ENCODE results near the gene PARD6A.
A peak's percentile ranks its signal among the peaks of the same experiment; 100 is the strongest.

The PARD6A gene

DNA sequence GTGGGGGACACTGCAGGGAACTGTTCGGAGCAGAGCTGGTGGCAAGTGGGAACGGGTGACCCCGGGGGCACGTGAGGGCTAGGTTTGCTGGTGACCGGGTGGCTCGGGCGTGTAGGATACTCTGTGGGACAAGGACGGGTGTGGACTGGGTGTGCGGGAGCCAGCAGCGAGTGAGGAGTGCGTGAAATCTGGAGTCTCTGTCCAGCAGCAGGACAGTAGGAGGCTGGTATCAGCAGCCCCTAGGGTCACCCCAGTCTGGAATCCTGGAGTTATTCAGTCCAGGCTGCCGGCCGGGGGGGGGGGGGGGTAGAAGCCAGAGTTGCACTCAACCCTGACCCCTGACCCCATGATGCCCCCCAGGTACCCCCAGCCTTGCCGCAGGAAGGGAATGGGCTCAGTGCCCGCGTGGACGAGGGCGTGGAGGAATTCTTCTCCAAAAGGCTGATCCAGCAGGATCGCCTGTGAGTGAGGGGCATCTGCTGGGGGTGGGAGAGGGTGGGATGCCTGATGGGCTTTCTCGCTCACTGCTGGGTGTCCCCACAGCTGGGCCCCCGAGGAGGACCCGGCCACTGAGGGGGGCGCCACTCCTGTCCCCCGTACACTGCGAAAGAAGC lies 6.9 kb upstream of the PARD6A start:
- DNase-seq (ENCODE audit: low spot score): no peak

GRCh38 chr16:67654403-67654911 lies 6.3 kb upstream of the PARD6A start:
- DNase-seq (ENCODE audit: low spot score): no peak

DNA sequence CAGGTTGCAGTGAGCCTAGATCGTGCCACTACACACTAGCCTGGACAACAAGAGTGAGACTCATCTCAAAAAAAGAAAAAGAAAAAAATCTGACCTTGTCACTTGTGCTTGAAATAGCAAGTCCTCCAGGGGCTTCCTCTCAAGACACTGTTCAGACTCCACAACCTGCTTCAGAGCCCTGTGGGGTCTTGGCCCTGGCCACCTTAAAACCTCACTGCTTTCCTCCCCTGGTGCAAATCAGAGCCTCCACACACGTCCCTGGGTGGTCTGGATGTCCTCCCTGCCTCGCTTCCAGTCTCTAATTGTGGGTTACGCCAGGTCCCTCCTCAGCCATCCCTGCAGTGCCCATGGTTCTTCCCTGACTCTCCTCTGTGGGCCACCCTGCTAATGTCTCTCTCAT lies 5.4 kb upstream of the PARD6A start:
- DNase-seq (ENCODE audit: low spot score): no peak

- no peak for DNase-seq (ENCODE audit: low spot score)
Measured at GRCh38 chr16:67656344-67657016, 4.3 kb upstream of the PARD6A start.

DNA sequence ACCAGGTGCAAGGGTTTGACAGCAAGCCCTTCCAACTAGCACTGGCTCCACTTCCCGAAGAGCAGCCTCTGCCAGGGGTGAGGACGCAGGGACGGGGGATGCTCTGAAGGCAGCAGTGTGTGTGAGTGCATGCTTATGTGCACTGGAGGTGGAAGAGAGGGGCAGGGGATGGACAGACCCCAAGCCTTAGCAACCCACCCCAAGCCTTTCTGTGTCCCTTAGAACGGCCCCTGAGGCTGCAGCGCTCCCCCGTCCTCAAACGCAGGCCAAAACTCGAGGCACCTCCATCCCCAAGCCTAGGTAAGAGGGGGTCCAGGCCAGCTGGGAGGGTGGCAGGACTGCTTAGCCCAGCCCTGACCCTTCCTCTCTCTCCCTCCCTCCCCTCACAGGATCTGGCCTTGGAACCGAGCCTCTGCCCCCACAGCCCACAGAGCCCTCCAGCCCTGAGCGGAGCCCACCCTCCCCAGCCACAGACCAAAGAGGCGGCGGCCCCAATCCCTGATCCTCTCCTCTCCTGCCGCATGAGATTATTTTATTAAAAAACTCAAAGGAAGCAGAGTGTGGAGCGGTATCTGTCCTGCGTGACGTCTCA lies 3.6 kb upstream of the PARD6A start:
- DNase-seq (ENCODE audit: low spot score): no peak

GRCh38 chr16:67657751-67658518 lies 2.8 kb upstream of the PARD6A start:
- no peak for DNase-seq (ENCODE audit: low spot score)

DNA sequence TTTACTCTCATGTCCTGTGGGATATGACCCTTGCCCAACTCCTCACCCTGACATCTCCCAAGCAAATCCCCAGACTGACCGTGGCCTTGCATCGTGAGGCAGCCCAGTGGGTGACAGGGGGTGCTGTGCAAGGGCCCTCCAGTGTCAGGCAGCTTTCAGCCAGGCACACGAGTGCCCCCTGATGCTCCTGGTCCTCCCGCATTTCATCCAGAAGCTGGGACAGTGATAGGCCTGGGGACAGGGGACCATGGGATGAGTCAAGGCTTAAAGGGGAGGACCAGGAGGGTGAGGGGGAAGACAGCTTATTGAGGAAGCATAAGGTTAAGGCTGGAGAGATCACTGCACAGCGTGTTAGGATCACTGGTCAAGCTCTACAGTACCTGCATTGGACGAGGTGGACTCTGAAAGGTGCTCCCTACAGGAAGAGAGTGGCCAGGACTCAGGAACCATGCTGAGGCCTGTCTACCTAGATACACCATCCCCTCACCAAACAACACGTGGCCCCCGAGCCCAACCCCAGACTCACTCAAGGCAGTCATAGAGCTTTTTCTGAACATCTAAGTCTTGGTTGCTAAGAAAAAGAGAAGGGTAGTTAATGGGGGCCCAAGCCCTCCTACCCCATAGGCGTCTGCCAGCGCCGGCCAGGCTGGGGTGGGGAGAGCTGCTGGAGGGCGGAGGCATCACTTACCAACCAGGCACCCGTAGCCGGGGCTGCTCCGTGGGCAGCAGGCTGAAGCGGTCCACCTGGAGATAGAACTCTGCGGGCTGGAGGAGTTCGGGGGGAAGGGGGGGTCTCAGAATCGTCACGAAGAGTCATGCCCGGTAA lies 1.7 kb upstream of the PARD6A start:
- DNase-seq (ENCODE audit: low spot score): no peak

- peak; percentile 93 for DNase-seq (ENCODE audit: low spot score)
Measured at GRCh38 chr16:67659675-67660563, 841 bp upstream of the PARD6A start, which contains the start of gene ACD. TSS of gene ACD (minus strand) at chr16:67660260. CDS start at chr16:67660220, 40 bp downstream.

GRCh38 chr16:67661101-67661761 lies 471 bp downstream of the PARD6A start:
- DNase-seq (ENCODE audit: low spot score): no peak

- no peak for DNase-seq (ENCODE audit: low spot score)
Measured at GRCh38 chr16:67661886-67662652, 1.3 kb downstream of the PARD6A start.

- DNase-seq (ENCODE audit: low spot score): no peak
Measured at GRCh38 chr16:67662653-67663010, 1.9 kb downstream of the PARD6A start.

GRCh38 chr16:67663151-67663876 lies 2.6 kb downstream of the PARD6A start:
- DNase-seq (ENCODE audit: low spot score): no peak

DNA sequence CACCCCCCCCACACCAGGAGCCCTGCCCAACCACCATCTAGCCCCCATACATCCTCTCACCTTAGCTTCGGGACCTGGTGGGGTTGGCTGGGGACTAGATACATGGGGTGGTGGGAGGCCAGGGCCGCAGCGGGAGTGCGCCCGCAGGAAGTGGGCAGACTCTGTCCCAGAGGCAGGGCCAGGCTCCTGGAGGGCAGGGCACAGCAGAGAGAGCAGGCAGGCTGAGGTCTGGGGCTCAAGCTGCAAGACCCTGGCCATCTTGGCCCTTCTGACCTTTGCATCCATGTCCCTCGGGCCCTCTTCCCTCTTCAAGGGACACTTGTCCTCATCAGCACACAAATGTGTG lies 3.1 kb downstream of the PARD6A start:
- DNase-seq (ENCODE audit: low spot score): no peak

DNA sequence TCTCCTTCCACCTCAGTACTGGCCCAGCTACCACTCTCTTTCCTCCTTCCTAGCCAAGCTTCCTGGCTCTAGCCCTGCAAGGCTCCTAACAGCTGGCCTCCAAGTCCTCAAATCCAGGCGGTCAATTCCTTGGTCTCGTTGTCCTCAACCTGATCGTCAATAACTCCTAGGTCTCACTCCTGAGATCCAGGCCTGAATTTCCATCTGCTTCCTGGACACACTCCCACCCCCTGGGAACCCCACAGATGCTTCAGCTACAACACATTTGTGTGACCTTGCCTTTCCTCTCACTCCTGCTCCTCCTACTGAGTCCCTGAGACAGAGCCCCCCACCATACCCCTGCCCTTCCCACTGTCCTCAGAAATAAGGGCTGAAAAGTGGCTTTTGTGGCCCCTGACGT lies 3.5 kb downstream of the PARD6A start:
- DNase-seq (ENCODE audit: low spot score): no peak

DNA sequence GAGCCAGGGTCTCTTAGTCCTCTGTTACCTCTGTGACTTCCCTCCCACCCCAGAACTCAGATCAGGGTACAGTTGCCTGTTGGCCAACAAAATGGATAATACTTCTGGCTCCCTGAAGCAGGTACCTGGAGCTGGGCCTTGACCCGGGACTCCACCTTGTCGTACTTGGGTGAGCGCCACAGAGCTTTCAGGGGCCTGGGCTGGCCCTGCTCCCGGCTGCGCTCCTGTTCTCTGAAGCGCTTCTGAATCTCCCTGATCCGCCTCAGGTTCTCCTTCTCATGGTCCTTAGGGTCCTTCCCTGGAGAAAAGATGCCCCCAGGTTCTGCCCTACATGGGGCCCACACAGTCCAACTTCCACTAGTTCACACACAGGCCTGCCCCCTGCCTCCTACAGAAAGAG lies 4.1 kb downstream of the PARD6A start:
- no peak for DNase-seq (ENCODE audit: low spot score)

GRCh38 chr16:67665598-67665997 lies 4.8 kb downstream of the PARD6A start:
- DNase-seq (ENCODE audit: low spot score): no peak

DNA sequence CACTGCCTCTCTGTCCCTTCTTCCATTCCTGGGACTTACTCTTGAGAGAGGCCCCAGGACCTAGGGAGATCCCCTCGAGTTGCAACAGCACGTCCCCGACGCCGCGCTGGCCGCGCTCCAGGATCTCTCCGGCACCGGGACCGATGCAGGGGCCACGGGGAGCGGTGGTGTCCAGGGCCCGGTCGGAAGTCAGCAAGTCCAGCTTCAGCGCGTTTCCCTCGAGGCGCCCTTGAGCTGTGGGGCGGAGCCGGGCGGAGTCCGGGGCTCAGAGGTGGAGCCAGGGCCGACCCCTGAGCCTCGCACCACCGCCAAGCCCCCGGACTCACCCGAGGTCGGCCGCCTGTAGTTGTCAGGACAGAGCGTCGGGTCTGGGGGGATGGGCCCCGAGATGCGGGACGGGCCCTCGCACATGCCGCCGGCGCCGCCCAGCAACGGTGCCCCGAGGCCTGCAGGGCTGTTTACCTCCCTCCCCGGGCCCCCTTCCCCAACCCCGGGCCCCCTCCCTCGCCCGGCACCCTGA lies 5.3 kb downstream of the PARD6A start:
- no peak for DNase-seq (ENCODE audit: low spot score)
